Measurements from ENCODE around the gene RNU5D-1.
A peak's percentile ranks its signal among the peaks of the same experiment; 100 is the strongest.

The RNU5D-1 gene

GRCh38 chr1:44733365-44733764 is 2.4 kb upstream of the RNU5D-1 start:
- DNase-seq = no peak

- DNase-seq = no peak
These were observed 5.8 kb downstream of the RNU5D-1 start for GRCh38 chr1:44724955-44725698.

- no peak for DNase-seq
These were observed 6.5 kb downstream of the RNU5D-1 start for GRCh38 chr1:44724296-44724954.

- no peak for DNase-seq
These were observed 7.3 kb downstream of the RNU5D-1 start for GRCh38 chr1:44723496-44724295.

- no peak for DNase-seq
These were observed 7.9 kb downstream of the RNU5D-1 start for GRCh38 chr1:44723064-44723463.

- no peak for DNase-seq
These were observed 9.2 kb downstream of the RNU5D-1 start for GRCh38 chr1:44721485-44722361.

GRCh38 chr1:44720281-44720680 is 10.7 kb downstream of the RNU5D-1 start:
- no peak for DNase-seq

- no peak for DNase-seq
These were observed 11.7 kb downstream of the RNU5D-1 start for GRCh38 chr1:44719318-44719717.

GRCh38 chr1:44718091-44718490 is 12.9 kb downstream of the RNU5D-1 start:
- no peak for DNase-seq

GRCh38 chr1:44717653-44718052 is 13.3 kb downstream of the RNU5D-1 start:
- no peak for DNase-seq

- no peak for DNase-seq
These were observed 13.8 kb downstream of the RNU5D-1 start for GRCh38 chr1:44717156-44717555.

GRCh38 chr1:44714944-44715571 is 15.9 kb downstream of the RNU5D-1 start:
- DNase-seq = peak; percentile 54

- DNase-seq = no peak
These were observed 16.4 kb downstream of the RNU5D-1 start for GRCh38 chr1:44714532-44714931.

- no peak for DNase-seq
These were observed 17.6 kb downstream of the RNU5D-1 start for GRCh38 chr1:44713321-44713781.

- DNase-seq = no peak
These were observed 22.8 kb downstream of the RNU5D-1 start for GRCh38 chr1:44707959-44708831.

GRCh38 chr1:44707112-44707881 is 23.7 kb downstream of the RNU5D-1 start:
- DNase-seq = no peak

- DNase-seq = no peak
These were observed 25.0 kb downstream of the RNU5D-1 start for GRCh38 chr1:44705938-44706337.

- DNase-seq = no peak
These were observed 25.5 kb downstream of the RNU5D-1 start for GRCh38 chr1:44705470-44705869.

- no peak for DNase-seq
These were observed 29.8 kb downstream of the RNU5D-1 start for GRCh38 chr1:44701141-44701573.

GRCh38 chr1:44700573-44700972 is 30.4 kb downstream of the RNU5D-1 start:
- DNase-seq = no peak
